GM19397 (cell line): ENCODE measurements around the gene C6orf136.
"Not testable (repeated sequence)": the region's sequence is repeated elsewhere in the genome, so short reads cannot be mapped to it uniquely, and the experiment has no call there.

Experiments used
- ATAC-seq: cut with Tn5 transposase; IDR thresholded peaks from one replicate; pipeline ENCODE4 v1.9.1; 2021; ENCODE audit warnings: mild to moderate bottlenecking, moderate library complexity; ENCODE audit not compliant: unreplicated experiment

Gene C6orf136, protein sequence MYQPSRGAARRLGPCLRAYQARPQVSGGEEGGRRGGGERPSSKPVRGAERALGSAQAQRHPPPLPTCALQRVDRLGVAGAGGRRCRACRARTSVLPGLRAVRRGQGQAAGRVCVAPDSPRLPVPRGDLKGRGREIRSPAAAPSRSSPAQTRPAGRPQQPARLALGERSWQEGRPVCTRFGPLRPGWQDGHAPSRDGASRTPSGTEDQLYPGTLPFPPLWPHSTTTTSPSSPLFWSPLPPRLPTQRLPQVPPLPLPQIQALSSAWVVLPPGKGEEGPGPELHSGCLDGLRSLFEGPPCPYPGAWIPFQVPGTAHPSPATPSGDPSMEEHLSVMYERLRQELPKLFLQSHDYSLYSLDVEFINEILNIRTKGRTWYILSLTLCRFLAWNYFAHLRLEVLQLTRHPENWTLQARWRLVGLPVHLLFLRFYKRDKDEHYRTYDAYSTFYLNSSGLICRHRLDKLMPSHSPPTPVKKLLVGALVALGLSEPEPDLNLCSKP

DNA sequence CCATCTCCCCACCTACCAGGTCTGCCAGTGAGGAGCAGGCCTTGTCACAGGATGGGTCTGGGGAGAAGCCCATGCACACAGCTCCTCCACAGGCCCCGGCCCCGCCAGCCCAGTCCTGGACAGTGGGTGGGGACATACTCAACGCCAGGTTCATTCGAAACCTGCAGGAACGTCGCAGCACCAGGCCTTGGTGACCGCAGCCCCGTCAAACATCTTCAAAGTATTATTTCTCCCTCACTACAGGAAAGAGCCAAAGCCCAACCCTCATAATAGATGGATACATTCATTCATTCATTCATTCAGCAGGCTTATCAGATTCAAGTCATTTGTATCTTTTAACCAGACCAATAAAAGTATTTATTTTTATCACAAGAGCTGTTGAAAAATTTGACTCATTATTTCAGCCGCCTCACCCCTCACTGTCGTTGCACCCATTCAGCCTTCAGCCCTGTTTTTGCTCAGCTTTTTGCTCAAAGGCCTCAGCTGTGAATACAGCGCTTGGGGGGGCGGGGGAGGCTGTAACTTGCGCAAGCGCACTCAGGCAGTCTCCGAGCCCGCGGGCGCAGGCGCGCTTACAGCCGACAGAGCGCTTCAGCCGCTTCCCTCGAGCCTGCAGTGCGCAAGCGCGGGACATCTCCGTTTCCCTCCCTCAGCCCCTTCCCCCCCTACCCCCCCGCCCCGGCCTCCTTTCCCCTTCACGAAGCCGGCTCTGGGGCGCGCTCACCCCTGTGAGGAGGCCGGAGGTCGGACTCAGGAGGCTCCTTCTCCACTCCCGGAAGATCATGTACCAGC lies at the start of gene C6orf136:
TSS of gene C6orf136 (plus strand) at position 684 of the 792 bp plus-strand sequence. CDS start at position 783, 99 bp downstream.
- peak; percentile 58 for ATAC-seq

DNA sequence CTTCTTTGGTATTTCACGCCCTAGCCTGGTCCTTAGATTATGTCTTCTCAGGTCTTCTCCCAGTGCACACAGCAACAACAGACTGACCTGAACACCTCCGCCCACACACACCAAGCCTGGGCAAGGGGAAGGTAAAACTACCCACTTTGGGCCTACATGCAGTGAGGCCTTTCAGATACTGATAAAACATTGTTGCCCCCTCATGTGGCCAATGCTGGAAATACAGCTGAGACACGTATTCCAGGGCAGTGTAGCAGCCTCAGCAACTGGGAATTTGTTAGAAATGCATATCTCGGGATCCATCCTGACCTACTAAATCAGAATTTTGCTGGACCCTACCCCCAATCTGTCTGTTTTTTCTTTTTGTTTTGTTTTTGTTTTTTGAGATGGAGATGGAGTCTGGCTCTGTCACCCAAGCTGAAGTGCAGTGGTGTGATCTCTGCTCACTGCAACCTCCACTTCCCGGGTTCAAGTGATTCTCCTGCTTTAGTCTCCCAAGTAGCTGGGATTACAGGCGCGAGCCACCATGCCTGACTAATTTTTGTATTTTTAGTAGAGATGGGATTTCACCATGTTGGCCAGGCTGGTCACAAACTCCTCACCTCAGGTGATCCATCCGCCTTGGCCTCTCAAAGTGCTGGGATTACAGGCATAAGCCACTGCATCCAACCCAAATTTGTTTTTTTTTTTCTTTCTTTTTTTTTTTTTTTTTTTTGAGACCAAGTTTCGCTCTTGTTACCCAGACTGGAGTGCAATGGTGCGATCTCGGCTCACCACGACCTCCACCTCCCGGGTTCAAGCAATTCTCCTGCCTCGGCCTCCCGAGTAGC lies 49.4 kb upstream of the C6orf136 start:
- ATAC-seq = not testable (repeated sequence)

DNA sequence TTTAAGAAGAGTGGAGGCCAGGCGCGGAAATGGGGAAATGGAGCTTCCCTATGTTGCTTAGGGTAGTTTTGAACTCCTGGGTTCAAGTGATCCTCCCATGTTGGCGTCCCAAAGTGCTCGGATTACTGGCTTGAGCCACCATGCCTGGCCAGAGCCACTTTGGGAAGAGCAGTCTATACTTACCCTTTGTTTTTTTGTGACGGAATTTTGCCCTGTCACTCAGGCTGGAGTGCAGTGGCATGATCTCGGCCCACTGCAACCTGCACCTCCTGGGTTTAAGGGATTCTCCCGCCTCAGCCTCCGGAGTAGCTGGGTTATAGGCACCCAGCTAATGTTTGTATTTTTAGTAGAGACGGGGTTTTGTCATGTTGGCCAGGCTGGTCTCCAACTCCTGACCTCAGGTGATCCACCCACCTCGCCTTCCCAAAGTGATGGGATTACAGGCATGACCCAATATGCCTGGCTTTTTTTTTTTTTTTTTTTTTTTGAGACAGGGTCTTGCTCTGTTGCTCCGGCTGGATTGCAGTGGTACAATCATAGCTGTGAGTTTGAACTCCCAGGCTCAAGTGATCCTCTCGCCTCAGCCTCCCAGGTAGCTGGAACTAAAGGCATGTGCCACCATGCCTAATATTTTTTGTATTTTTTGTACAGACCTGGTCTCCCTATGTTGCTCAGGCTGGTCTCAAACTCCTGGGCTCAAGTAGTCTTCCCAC lies 47.9 kb upstream of the C6orf136 start:
- no peak for ATAC-seq

- ATAC-seq = no peak
Observed at GRCh38 chr6:30599625-30600324, 47.2 kb upstream of the C6orf136 start.

DNA sequence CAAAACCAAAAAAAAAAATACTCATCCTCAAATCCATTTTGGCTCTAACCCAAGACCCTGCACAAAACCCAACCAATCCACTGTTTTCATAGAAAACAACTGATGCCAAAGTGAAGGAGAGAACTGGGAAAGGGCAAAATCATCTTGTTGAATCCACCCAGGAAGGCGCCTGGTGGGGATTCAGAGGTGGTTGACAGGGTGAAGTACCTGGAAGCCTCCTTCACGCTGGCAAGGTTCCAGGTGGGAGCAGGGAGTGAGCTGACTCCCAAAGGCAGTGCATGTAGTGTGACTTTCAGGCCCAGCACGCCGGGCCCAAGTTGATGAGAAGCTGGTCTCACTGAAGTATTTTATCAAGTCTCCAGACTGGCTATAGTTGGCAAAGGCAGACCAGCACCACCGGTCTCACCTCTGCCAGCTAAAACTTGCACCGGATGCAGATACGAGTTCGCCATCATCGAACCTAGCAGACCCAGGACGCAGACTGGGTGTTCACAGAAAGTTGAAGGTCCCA lies 46.4 kb upstream of the C6orf136 start:
- ATAC-seq = no peak

- ATAC-seq = no peak
Observed at GRCh38 chr6:30601436-30601814, 45.5 kb upstream of the C6orf136 start.

DNA sequence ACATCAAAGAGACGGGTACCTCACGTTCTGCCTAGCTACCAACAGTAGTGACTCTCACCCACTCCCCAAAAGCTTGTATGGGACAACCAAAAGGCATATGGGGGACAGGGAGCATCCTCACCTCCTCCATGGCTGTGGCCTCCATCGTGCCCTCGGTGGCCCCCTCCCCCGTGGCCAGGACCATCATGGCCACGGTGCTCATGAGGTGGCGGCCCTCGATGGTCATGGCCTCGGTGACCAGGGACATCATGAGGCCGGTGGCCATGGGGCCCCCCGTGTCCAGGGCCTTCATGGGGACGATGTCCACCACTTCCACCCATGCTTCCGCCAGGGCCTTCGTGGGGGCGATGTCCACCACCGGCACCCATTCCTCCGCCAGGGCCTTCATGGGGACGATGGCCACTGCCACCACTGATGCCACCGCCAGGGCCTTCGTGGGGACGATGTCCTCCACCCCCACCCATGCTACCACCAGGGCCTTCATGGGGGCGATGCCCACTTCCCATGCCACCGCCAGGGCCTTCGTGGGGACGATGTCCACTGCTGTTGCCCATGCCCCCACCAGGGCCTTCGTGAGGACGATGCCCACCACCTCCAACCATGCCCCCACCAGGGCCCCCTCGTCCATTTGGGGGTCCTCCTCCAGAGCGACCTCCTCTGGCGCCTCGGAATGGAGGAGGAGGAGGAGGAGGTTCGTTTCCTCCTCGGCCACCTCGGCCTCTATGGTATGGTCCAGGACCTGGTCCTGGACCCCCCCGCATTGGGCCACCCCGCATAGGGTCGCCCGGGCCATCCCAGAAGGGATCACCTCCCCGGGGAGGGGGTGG lies 44.9 kb upstream of the C6orf136 start:
- no peak for ATAC-seq

DNA sequence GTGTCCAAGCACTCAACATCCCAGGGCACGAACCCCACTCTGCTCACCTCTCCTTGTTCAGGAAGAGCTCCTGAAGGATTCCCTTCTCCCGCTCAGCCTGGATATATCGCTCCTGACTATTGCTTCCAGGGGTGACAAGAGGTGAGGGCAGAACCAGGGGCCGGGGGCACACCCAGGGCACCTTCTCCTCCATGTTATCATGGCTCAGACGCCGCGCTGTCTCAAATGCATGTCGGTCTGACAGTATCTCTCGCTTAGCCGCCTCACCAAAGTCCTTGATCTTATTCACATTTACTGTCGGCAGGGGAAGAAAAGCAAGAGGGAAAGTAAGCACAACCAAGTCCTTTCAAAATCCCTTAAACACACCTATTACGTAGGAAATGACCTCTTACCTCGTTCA lies 43.0 kb upstream of the C6orf136 start:
- ATAC-seq = no peak

GRCh38 chr6:30610065-30610464 lies 36.9 kb upstream of the C6orf136 start:
- ATAC-seq = no peak

DNA sequence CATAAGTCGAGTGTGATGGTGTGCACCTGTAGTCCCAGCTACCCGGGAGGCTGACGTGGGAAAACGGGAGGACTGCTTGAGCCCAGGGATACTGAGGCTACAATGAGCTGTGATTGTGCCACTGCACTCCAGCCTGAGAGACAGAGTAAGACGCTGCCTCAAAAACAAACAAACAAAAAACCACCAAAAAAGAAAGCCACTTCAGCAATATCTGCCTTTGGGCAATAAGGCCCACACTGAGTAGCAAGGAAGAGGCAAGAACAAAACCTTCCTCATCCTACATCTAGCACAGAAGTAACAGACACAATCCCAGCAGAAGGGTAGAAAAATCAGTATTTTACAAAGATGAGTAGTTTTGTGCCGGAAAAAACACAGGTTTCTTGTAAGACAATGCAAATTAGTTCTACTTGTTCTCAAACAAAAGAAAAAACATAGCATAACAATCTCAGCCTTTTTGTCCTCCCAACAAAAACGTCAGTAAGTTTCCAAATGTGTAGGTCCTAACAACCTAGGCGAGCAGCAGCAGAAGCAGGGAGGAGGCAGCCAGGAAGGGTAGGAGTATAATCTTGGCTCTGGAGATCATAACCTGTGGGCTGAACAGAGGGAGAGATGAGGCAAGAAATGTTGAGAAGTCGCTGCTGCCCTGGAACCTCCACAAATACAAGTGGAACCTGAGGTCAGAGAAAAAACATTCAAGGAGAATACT lies 35.6 kb upstream of the C6orf136 start:
- no peak for ATAC-seq

- ATAC-seq = no peak
Observed at GRCh38 chr6:30611856-30612194, 35.1 kb upstream of the C6orf136 start.

GRCh38 chr6:30612213-30612612 lies 34.7 kb upstream of the C6orf136 start:
- no peak for ATAC-seq

DNA sequence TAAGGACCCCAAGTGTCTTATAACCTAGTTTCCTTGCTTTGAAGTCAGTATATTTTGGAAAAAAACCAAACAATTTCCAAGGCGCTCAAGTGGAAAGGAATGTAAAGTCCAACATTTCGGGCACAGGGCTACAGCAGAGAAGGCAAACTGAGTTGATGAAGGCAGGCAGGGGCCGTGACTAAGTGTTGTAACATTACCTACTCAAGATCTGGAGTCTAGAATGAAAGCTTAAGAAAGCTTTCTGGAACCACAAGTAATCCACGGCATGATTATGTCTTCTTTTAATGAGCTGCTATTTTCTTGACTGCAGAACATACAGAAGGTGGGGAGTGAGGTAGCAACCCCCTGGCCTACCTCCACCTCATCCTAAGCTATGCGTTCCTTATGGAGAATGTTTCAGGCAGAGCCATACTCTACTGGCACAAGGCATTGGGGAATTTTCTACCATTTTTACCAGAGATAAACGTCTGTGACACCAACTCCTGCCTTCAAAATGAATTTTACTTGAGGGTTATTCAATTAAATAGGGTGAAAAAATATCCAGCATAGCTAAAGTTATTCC lies 34.2 kb upstream of the C6orf136 start:
- ATAC-seq = no peak

DNA sequence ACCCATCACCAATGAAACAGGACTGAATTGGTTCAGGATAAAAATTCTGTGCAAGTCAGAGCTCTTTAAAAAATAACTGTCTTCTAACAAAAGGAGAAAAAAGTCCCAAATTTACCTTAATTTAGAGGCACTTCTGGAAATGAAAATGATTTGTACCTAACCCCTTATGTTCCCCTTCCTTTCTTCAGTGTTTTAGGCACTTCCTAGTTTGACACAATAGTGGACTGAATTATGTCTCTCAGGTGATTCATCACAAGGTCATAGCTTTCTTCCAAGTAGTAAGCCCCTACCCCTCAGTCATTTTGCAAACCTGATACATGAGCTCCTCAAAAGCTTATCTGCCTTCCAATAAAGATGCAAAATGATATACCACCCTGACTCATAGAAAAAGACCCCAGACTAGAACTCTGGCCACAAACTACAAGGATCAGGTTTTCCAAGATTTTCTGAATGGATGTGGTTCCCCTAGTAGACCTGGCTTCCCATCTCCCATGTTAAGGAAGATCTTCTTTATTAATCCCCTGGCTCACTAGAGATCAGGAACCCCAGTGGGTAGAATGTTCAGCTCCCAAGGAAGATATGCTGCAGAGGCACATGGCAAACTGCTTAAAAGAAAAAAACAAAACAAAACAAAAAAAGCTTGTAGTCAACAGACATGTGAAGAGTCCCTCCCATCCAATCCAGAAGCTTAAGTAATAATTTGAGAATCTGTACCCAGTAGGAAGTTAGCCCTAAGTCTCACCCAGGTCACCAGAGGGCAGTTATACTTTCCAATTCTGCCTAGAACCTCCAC lies 33.5 kb upstream of the C6orf136 start:
- ATAC-seq = no peak

GRCh38 chr6:30614044-30614842 lies 32.7 kb upstream of the C6orf136 start:
- no peak for ATAC-seq

DNA sequence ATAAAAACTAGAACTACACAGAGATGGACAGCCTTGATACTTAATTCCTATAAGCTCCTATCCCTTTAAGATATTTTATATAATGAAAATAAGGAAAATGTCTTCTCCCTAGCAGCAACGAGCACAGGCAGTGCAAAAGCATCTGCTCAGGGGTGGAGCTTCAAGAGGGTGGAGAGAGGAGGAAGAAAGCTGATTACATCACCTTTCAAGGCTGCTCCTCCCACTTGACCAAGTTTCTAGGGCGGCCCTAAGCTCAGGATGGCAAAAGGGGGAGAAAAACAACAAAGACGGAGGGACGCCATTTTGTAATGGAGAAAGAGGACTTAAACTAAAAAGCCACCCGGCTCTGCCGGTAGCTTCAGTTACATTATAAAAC lies 32.1 kb upstream of the C6orf136 start:
- ATAC-seq = no peak
